ENCODE data around the gene CAPN13.

GRCh38 chr2:30677861-30678385 lies 129.3 kb downstream of the CAPN13 start:
- no peak for TF ChIP-seq CTCF (IDR thresholded peaks at IDR 0.05; ENCODE audit: low read length)
- TF ChIP-seq EZH2 (IDR thresholded peaks at IDR 0.05; ENCODE audit: borderline replicate concordance, low read length): no peak
